ENCODE measurements around the gene TAF4B. TPM values are rescaled to one million over a fixed set of nuclear protein-coding genes. Genes with fewer than 3 reads are reported as not detected.

TAF4B gene
- total and polyA plus RNA-seq, 2 donors (not counting 1 experiment from before 2014, with no cell fraction given): 10.5 to 16.1 TPM

DNA sequence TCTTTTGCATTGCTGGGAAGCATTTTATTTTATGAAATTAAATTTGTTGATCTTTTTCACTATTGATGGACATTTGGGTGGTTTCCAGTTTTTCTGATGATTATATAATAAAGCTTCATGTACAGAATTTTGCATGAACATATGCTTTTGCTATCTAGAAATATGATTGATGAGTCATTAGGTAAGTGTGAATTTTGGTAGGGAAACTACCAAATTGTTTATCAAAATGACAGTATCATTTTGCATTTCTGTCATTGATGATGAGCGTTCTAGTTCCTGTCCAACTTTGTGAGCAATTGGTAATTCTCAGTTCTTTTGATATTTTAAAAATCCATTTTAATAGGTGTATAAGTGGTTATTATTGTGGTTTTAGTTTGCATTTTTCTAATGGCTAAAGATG is 67.7 kb downstream of the TAF4B start:
- H3K79me2 ChIP-seq (ENCODE audit: control insufficient read depth, insufficient read depth, low read length): no peaks in the 10 kb centered on the region
- DNase-seq: no peak
- Mint-ChIP-seq H3K4me1 (peaks cover 5% of the 10 kb centered on the region), H3K27ac (no peak overlapping the region), H3K27me3 (no peaks in the 10 kb centered on the region), H3K9me3 (ENCODE audit: insufficient read depth) (no peaks in the 10 kb centered on the region), H3K4me3 (no peak overlapping the region)
- no peak overlapping the region for H2AFZ ChIP-seq (ENCODE audit: insufficient read depth, low read depth, low read length, poor library complexity, severe bottlenecking)
- no peak for TF ChIP-seq EZH2 (IDR thresholded peaks at IDR 0.05; ENCODE audit: borderline replicate concordance, insufficient read depth, low read depth, low read length, poor library complexity, severe bottlenecking)
- TF ChIP-seq, protein P1, sequence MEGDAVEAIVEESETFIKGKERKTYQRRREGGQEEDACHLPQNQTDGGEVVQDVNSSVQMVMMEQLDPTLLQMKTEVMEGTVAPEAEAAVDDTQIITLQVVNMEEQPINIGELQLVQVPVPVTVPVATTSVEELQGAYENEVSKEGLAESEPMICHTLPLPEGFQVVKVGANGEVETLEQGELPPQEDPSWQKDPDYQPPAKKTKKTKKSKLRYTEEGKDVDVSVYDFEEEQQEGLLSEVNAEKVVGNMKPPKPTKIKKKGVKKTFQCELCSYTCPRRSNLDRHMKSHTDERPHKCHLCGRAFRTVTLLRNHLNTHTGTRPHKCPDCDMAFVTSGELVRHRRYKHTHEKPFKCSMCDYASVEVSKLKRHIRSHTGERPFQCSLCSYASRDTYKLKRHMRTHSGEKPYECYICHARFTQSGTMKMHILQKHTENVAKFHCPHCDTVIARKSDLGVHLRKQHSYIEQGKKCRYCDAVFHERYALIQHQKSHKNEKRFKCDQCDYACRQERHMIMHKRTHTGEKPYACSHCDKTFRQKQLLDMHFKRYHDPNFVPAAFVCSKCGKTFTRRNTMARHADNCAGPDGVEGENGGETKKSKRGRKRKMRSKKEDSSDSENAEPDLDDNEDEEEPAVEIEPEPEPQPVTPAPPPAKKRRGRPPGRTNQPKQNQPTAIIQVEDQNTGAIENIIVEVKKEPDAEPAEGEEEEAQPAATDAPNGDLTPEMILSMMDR (IDR thresholded peaks at IDR 0.05): no peak
- ChIA-PET CTCF (no interaction called here), POLR2A (no interaction called here)
- no peak overlapping the region for H3K27ac ChIP-seq (ENCODE audit: low read length in 2 of 2)
- WGBS (ENCODE audit: insufficient coverage): no CpG with 5 or more reads among the region's 1 CpG
- no peaks in the 10 kb centered on the region for H3K4me1 ChIP-seq (ENCODE audit: control insufficient read depth in 2 of 2, insufficient read depth in 2 of 2, low read length in 2 of 2)
- no peak overlapping the region for H3K4me2 ChIP-seq (replicated peaks; ENCODE audit: low read depth, low read length, poor library complexity, severe bottlenecking)
- H3K27me3 ChIP-seq (replicated peaks in 1 of 4; ENCODE audit: control extremely low read depth in 1 of 4, control insufficient read depth in 3 of 4, insufficient read depth in 4 of 4, low read length in 3 of 4): no peaks in the 10 kb centered on the region
- intact Hi-C loops (cut with micrococcal nuclease): no loop called here
- H3K4me3 ChIP-seq (ENCODE audit: control extremely low read depth in 1 of 5, extremely low read depth in 1 of 5, insufficient read depth in 1 of 5, low read depth in 2 of 5, low read length in 4 of 5): no peak overlapping the region
- no peak overlapping the region for H3K9ac ChIP-seq (ENCODE audit: low read length)
- no peaks in the 10 kb centered on the region for H4K20me1 ChIP-seq (ENCODE audit: control insufficient read depth, insufficient read depth, low read length, poor library complexity, severe bottlenecking)
- no peak for ATAC-seq (ENCODE audit: low read depth)
- no peaks in the 10 kb centered on the region for H3K9me3 ChIP-seq (ENCODE audit: control extremely low read depth in 1 of 3, control insufficient read depth in 2 of 3, insufficient read depth in 1 of 3, low read length in 2 of 3)
- H3K36me3 ChIP-seq (replicated peaks in 1 of 2; ENCODE audit: control extremely low read depth in 1 of 2, control insufficient read depth in 1 of 2, extremely low read depth in 1 of 2, insufficient read depth in 2 of 2, low read length in 1 of 2): peaks cover 9 to 16% of the 10 kb centered on the region in 2 experiments

- H3K27ac Mint-ChIP-seq: no peak overlapping the region
- no peak for DNase-seq
- H3K27me3 ChIP-seq (replicated peaks in 1 of 4; ENCODE audit: control extremely low read depth in 1 of 4, control insufficient read depth in 3 of 4, insufficient read depth in 4 of 4, low read length in 3 of 4): no peaks in the 10 kb centered on the region
- TF ChIP-seq, protein P1 (IDR thresholded peaks at IDR 0.05): no peak
- TF ChIP-seq EZH2 (IDR thresholded peaks at IDR 0.05; ENCODE audit: borderline replicate concordance, insufficient read depth, low read depth, low read length, poor library complexity, severe bottlenecking): no peak
- H2AFZ ChIP-seq (ENCODE audit: insufficient read depth, low read depth, low read length, poor library complexity, severe bottlenecking): no peak overlapping the region
- no peaks in the 10 kb centered on the region for H4K20me1 ChIP-seq (ENCODE audit: control insufficient read depth, insufficient read depth, low read length, poor library complexity, severe bottlenecking)
- intact Hi-C loops (cut with micrococcal nuclease): no loop called here
- H3K9ac ChIP-seq (ENCODE audit: low read length): no peak overlapping the region
- H3K4me1 Mint-ChIP-seq: peaks cover 5% of the 10 kb centered on the region
- POLR2A ChIA-PET: no interaction called here
- no peaks in the 10 kb centered on the region for H3K9me3 Mint-ChIP-seq (ENCODE audit: insufficient read depth)
- H3K36me3 ChIP-seq (replicated peaks in 1 of 2; ENCODE audit: control extremely low read depth in 1 of 2, control insufficient read depth in 1 of 2, extremely low read depth in 1 of 2, insufficient read depth in 2 of 2, low read length in 1 of 2): peaks cover 5 to 12% of the 10 kb centered on the region in 2 experiments
- 97% methylated on average over 6 of the region's 8 CpGs for WGBS (ENCODE audit: insufficient coverage)
- CTCF ChIA-PET: interaction anchor here (0.6 kb wide), 1 partner anchor 14 kb away, joined by 3 read pairs; no protein-coding TSS in a partner anchor
- no peaks in the 10 kb centered on the region for H3K4me1 ChIP-seq (ENCODE audit: control insufficient read depth in 2 of 2, insufficient read depth in 2 of 2, low read length in 2 of 2)
- H3K4me3 ChIP-seq (ENCODE audit: control extremely low read depth in 1 of 5, extremely low read depth in 1 of 5, insufficient read depth in 1 of 5, low read depth in 2 of 5, low read length in 4 of 5): no peak overlapping the region
- no peaks in the 10 kb centered on the region for H3K79me2 ChIP-seq (ENCODE audit: control insufficient read depth, insufficient read depth, low read length)
- no peaks in the 10 kb centered on the region for H3K9me3 ChIP-seq (ENCODE audit: control extremely low read depth in 1 of 3, control insufficient read depth in 2 of 3, insufficient read depth in 1 of 3, low read length in 2 of 3)
- no peaks in the 10 kb centered on the region for H3K27me3 Mint-ChIP-seq
- no peak overlapping the region for H3K27ac ChIP-seq (ENCODE audit: low read length in 2 of 2)
- ATAC-seq (ENCODE audit: low read depth): no peak
- H3K4me3 Mint-ChIP-seq: no peak overlapping the region
- no peak overlapping the region for H3K4me2 ChIP-seq (replicated peaks; ENCODE audit: low read depth, low read length, poor library complexity, severe bottlenecking)
Observed at GRCh38 chr18:26298107-26298506, 71.9 kb downstream of the TAF4B start.
